NCI-H2081 (cell line): Measurements from ENCODE around the gene ESR2.
"Not testable (repeated sequence)": the region's sequence is repeated elsewhere in the genome, so short reads cannot be mapped to it uniquely, and the experiment has no call there.

Source experiments
- DNase-seq, 2 experiments: peaks; one replicate each; lab custom pipeline; 2025; lab: John Stamatoyannopoulos, UW

ESR2 gene

DNA sequence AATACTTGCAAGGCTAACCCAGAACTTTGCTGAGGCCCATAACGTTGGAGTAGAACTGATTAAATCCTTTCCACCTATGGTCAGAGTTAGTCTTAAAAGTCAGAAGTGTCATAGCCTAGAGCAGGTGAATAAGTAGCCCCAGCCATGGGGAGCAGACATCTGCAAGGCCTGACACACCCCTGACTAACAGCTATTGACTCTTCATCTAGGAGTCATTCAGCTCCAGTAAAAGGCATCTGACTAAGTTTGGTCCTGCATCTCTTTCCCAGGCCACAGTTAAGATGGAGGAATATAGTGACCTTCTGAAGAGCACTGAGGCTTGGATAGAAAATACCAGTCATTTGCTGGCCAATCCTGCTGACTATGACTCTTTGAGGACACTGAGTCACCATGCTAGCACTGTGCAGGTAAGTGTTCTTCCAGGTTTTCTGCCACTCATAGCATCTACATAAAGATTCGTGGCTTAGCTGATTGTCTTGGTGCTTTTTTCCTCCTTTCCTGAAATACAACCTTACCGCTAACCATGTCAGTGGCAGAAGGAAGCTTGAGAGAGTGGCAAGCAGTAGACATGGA is 212.9 kb downstream of the ESR2 start:
- no peak for DNase-seq

DNA sequence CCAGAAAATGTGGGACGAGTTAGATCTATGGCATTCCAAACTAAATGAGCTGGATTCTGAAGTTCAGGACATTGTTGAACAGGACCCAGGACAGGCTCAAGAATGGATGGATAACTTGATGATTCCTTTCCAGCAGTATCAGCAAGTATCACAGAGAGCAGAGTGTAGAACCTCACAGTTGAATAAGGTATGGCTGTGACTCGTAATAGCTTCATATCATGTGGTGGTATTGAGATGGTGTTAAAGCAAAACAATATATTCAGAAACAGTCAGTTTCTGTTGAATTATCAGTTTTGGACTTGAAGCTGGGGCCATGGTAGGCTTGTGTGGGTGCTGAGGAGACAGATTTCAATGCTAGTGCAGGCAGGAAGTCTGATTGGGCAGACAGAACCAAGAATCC is 213.7 kb downstream of the ESR2 start:
- DNase-seq, result no peak

DNA sequence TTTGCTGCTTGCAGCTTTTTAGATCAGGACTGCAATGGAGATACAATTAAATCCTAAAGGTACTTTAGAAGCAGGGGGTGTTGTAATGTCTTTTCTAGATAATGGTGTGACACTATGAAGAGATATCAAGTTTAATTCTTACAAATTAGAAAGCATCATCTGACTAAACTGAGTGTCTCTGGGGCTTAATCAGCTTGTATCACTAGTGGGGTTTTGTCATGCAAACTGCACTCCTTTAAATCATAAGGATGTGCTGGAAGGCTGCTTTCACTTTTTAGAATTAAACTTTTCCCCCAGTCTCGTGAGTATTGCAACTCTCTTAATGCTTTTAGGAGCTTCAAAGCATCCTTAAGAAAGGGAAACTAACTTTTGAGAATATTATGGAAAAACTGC is 218.6 kb downstream of the ESR2 start:
- DNase-seq, result no peak

DNA sequence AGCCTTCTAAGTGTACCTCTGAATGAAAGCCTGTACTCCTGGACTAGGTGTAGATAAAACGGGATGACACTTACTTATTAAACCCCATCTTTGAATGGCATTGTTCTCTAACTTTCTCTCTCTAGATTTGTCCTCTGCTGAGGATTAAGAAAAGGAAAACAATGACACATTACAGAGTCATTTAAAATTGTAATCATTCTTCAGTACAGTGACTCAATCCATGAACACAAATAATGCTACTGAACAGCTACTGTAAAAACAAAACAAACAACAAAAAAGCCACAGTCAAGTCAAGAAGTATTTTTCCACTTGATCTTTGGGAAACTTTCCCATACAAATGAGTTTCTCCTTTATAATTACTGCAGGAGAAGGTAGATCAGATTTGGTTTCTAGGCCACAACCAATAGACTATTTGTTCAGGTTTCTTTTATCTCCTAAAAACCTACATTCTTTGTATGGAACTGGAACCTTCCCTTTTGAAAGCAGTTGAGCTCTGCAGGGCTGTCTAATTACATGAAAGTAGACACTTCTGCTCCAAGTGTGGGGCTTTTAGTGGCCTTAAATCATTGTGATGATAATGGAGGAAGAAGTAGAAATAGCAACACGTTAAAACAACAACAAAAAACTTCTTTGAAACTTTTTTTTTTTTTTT is 219.1 kb downstream of the ESR2 start:
- DNase-seq, result no peak

DNA sequence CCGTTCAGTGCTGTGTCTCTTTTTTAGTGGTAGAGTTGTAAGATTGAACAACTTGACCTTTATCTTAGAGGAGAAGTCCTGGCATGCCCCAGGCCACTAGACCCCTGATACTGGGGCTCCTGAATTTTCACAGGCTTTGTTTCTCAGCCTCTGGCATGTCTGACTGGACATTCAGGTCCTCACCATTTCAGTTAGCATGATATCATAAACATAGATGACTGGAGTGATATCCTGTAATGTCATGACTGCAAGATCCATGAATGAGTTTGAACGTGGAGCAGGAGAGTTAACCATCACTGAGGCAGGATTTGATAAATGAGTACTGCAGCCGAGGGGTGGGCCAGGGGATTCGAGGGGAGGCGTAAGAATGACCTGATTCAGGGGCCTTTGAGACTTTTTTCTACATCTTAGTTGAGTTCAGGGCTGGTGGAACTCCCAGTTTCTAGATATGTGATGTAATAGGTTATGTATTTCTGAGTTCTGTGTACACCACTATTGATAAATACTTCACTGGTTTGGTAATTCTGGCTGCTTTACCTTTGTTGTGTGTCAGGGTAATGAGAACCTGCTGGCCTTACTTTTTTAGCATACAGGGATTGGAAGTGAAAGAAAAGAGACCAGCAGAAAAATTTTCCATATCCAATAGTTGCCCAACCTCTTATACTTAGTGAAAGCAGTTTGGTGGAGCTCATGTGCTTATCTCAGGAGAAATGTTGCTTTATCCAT is 224.4 kb downstream of the ESR2 start:
- no peak for DNase-seq

DNA sequence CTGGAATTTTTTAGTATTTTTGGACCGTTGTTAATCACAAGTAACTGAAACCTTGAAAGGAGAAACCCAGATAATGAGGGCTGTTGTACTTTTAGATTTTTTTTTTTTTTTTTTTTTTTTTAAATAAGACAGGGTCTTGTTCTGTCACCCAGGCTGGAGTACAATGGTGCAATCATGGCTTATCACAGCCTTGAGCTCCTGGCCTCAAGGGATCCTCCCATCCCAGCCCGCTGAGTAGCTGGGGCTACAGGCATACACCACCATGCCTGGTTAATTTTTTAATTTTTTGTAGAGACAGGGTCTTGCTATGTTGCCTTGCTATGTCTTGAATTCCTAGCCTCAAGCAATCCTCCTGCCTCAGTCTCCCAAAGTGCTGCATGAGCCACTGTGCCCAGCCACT is 229.7 kb downstream of the ESR2 start:
- no peak for DNase-seq

DNA sequence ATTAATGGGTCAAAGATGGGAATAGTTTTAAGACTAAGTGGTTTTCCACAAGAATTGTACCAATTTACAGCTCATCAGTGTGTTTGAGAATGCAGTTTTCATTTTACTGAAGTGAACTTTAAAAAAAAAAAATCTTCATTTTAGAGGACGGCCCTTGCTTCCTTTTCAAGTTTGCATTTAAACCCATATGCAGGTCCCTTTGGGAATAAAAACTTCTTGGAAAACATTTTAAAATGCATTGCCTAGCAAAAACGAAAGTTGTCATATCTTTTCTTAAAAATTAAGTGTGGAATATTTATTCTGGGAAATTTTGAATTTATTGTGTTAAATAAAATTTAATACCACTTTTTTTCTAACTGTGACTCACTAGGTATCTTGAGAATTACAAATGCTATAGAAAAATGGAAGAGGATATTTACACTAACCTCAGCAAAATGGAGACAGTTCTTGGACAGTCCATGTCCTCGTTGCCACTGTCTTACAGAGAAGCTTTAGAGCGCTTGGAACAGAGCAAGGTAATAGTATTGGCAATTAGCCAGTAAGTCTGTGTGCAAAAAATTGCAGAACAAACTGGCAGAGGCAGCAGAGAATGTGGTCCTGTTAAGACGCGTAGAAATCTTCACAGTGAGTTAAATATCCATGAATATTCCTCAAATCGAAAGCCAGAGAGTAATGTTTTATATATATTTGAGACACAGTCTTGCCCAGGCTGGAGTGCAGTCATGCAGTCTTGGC is 231.6 kb downstream of the ESR2 start:
- DNase-seq, result no peak

DNA sequence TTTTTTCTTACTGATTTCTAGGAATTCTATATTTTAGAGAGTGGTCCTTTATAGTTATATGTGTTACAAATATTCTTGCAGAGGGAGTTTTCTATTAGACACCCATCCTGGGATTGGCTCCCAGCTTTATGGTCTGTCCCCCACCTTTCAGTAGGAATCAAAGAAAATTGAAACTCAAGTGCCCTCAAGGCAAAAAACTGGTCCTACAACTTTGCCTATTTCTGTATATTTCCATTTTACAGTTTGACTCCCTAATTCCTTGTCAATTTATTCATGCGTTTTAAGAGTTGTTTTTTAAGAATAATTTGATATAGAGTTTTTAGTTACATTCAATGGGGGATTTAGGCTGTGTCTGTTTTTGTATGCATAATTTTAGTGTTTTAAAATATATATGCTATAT is 232.5 kb downstream of the ESR2 start:
- no peak for DNase-seq

DNA sequence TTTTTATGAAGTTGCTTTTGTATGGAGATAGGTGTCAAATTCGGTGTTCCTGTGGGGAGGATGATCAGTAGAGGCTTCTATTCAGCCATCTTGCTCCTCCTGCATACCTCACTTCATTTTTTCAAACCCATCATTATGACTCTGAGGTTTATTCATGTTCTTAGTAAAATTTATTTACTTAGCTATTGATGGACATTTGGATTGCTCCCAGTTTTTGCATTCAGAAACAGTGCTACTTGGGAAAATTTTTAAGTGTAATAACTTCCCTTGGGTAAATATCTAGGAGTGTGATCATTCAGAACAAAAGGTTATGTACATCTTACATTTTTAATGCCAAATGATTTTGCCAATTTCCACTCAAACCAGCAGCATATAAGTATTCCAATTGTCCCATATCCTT is 233.1 kb downstream of the ESR2 start:
- DNase-seq, result no peak

DNA sequence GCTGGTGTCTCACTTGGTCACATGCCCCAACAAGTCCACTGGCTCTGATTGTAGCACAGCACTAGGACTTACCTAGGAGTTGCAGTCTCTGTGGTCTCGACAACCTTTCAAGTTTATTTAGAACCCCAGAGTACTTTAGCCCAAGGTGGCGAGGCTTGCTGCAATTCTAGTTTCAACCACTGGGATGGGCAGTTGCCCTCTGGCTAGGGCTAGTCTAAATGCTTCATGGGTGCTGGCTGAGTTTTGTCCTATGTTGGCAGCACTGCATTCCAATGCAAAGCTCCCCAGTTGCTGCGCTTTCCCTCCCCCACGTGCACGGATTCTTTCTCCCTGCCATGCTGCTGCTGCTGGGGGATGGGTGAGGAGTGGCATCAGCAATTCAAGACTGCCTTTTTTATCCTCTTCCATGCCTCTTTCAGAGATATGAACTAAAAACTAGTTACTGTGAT is 233.5 kb downstream of the ESR2 start:
- DNase-seq, result peak in 1 of 2 experiments; percentile 11

DNA sequence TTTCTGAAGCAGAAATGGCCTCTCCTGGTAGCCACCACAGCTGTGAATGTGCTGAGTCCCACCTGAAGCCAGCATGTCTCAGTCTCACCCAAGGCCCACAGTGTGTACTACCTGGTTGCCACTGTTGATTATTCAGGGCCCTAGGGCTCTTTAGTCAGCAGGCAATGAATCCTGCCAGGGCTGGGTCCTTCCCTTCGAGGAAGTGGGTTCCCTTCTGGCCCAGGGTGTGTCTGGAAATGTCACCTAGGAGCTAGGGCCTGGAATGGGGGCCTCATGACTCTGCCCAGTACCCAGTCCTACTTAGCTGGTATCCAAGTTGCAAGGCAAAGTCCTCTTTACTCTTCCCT is 234.0 kb downstream of the ESR2 start:
- no peak for DNase-seq

DNA sequence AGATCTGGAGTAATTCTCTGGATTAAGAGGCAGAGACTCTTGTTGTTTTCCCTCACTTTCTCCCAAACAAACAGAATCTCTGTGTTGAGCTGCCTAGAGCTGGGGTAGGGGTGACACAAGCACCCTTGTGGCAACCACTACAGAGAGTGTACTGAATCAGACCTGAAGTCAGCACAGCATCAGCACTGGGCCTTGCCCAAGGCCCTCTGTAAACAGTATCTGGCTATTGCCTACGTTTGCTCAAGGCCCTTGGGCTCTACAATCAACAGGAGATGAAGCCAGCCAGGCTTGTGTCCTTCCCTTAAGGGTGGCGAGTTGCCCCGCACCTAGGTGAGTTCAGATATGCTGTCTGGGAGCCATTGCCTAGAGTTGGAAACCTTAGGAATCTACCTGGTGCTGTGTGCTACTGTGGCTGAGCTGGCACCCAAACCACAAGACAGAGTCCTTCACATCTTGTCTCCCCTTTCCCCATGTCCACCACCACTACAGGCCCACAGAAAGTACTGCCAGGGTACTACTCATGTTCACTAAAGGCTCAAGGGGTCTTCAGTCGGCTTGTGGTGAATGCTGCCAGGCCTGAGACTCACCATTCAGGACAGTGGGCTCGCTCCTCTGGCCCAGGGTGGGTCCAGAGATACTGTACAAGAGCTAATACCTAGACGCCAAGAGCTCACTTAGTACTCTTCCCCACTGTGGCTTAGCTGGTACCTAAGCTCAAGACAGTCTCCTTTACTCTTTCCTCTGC is 234.5 kb downstream of the ESR2 start:
- no peak for DNase-seq

DNA sequence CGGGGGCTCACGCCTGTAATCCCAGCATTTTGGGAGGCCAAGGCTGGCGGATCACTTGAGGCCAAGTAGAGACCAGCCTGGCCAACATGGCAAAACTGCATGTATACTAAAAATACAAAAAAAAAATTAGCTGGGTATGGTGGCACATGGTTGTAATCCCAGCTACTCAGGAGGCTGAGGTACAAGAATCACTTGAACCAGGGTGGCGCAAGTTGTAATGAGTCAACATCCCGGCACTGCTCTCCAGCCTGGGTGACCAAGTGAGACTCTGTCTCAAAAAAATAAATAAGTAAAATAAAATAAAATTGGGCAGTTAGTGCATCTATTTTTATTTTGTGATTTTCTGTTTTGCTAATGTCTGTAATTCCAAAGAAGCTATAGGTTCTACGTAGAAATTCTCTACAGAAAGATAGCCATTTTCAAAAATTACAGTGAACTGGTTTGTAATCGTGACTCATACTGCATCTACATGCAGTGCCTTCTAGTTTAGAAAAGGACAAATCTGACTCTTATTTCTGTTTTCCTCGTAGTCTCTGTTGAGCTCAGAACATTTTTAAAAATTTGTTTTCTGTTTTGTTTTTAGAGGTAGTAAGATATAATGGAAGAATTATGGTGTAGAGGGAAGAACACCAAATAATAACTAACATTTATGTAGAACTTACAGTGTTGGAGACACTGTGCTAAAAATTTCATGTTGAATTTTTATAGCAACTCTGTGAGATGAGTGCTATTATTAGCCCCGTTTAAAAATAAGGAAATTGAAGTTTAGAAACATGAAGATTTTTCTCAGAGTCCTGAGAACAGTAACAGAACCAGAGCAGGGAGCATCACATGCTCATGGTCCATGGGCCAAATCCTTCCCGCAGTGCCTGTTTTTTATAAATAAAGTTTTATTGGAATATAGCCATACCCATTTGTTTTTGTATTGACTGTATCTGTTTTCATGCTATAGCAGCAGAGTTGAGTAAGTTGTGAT is 240.2 kb downstream of the ESR2 start:
- DNase-seq, result no peak

DNA sequence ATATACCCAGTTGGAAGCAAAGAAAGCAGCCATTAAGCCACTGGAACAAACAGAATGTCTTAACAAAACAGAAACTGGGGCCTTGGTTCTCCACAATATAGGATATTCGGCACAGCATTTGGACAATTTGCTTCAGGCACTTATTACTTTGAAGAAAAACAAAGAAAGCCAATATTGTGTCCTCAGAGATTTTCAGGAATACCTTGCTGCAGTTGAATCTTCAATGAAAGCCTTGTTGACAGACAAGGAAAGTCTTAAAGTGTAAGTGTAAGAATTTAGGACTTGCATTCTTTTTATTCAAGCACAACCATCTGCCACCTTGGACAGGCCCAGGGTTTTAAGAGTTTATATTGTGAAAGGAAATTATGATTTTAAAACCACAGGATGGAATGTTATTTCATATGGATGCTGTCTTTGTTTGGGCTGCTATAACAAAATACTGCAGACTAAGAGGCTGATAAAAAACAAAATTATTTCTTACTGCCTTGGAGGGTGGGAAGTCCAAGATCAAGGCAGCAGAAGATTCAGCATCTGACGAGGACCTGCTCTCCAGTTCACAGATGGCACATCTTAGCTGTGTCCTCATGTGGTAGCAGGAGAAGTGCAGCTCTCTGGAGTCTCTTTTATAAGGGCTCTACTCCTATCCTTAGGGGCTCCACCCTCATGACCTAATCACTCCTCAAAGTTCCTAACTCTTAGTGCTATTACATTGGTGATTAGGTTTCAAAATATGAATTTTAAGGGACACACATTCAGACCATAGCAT is 244.4 kb downstream of the ESR2 start:
- no peak for DNase-seq

DNA sequence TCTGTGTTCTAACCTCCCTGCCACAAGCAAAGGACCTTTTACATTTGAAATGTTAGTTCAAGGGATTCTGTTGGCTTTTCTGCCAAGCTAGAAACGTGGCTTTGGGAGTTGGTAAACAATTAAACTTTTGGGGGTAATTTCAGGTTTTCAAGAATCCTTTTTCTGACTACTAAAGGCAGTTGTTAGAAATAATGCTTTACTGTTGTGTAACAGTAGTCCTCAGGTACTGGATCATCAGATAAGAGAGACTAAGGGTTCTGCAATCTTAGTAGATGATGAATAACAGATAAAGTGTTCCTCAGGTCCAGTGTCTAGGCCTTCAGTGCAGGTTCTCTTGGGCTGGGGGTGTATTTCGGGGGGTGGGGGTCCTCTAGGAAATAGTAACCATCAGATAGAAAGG is 249.1 kb downstream of the ESR2 start:
- DNase-seq, result no peak

DNA sequence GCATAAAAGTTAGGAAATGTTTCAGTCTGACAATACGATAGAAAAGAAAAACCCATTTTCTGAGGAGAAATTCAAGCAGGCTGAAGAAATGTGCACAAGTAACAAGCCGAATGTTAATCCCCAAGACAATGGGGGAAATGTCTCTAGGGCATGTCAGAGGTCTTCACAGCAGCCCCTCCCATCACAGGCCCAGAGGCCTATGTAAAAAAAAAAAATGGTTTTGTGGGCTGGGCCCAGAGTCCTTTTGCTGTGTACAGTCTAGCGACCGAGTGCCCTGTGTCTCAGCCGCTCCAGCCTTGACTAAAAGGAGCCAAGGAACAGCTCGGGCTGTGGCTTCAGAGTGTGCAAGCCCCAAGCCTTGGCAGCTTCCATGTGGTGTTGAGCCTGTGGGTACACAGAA is 250.9 kb downstream of the ESR2 start:
- not testable (repeated sequence) for DNase-seq

DNA sequence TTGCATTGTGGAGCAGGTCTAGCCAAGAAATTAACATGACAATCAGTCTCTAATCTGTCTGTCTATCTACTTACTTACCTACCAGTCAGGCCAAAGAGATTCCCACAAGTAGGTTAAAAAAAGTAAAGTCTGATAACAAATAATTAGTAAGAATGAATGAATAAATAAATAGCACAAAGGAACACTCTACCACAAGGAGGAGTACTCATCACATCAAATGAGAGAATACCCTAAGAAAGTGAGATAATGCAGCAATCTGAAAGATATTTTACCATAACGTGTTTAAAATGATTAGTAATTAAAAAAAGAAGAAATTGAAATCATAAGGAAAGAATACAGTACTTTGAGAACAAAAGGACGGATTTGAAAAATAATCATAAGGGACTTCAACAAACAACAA is 254.1 kb downstream of the ESR2 start:
- DNase-seq, result no peak

DNA sequence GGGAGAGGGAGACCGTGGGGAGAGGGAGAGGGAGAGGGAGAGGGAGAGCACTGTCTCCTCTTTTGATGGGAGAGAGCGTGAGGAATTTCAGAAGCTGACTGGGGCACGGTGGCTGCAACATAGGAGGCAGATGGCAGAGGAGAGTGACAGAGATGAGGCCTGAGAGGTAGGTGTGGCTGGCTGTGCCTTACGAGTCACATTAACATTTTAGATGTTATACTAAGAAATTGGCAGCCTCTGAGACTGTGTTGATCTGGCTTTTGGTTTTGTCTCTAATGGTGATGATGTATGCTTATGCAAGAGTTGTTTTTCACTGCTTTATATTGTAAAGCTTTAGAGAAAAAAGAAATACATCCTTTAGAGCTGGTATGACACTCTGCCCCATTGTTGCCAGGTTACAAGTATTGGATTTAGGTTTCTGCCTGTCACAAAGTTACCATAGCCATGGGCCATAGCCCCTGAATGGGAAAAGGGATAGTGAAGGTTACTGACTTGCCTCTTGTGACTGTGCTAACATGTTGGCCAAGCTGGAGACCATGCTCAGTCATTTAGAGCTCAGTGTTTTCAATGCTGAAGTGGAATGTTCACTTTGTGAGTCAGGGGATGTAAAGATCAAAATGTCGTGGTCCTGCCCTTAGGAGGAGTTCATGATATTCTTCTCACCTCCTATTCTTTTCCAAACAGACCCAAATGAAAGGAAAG is 255.2 kb downstream of the ESR2 start:
- DNase-seq, result no peak

DNA sequence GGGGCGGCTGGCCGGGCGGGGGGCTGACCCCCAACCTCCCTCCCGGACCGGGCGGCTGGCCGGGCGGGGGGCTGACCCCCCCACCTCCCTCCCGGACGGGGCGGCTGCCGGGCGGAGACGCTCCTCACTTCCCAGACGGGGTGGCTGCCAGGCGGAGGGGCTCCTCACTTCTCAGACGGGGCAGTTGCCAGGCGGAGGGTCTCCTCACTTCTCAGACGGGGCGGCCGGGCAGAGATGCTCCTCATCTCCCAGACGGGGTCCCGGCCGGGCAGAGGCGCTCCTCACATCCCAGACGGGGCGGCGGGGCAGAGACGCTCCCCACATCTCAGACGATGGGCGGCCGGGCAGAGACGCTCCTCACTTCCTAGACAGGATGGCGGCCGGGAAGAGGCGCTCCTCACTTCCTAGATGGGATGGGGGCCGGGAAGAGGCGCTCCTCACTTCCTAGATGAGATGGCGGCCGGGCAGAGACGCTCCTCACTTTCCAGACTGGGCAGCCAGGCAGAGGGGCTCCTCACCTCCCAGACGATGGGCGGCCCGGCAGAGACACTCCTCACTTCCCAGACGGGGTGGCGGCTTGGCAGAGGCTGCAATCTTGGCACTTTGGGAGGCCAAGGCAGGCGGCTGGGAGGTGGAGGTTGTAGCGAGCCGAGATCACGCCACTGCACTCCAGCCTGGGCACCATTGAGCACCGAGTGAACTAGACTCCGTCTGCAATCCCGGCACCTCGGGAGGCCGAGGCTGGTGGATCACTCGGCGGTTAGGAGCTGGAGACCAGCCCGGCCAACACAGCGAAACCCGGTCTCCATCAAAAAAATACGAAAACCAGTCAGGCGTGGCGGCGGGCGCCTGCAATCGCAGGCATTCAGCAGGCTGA is 256.1 kb downstream of the ESR2 start:
- not testable (repeated sequence) for DNase-seq
